ENCODE measurements around the gene DSEL.

GRCh38 chr18:67464499-67464898 is 52.0 kb downstream of the DSEL start:
- no peak for TF ChIP-seq TAF1 (IDR thresholded peaks at IDR 0.05; ENCODE audit: borderline replicate concordance, low read depth, low read length)
- TF ChIP-seq POLR2AphosphoS5 (IDR thresholded peaks at IDR 0.05; ENCODE audit: low read depth, low read length), result no peak

Data from GM12892 (cell line).